ENCODE data around the gene DAGLA. TPM values are rescaled to one million over a fixed set of nuclear protein-coding genes. Genes with fewer than 3 reads are reported as not detected.
A peak's percentile ranks its signal among the peaks of the same experiment; 100 is the strongest.

DAGLA gene
- total RNA-seq, 1 donor = 4.2 TPM

DNA sequence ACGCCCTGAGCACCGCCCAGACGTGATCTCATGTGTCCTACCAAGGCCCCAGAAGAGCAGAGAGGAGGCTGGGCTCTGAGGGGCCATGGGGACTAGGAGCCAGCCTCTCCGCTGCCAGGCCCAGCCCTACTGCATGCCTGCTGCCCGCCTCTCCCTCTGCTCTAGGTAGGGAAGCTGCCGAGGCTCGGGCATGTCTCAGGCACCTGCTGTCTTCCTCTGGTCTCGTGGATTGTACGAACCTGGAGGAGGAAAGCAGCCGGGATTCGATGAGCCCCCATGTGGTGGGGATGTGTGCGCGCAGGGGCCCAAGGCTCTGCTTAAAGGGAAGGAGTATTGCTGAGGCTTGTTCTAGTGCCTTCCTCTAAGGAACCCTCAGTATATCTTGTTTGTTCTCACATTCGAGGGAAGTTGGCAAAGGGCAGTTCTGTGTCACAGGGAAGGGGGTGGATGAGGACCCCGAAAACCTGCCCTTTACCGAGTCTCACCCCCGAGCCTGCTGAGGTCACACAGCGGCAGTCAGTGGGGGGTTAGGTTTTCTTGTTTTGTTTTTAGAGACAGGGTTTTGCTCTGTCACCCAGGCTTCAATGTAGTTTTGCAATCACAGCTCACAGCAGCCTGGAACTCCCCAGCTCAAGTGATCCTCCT, 21.2 kb downstream of the DAGLA start:
- TF ChIP-seq, protein P1, sequence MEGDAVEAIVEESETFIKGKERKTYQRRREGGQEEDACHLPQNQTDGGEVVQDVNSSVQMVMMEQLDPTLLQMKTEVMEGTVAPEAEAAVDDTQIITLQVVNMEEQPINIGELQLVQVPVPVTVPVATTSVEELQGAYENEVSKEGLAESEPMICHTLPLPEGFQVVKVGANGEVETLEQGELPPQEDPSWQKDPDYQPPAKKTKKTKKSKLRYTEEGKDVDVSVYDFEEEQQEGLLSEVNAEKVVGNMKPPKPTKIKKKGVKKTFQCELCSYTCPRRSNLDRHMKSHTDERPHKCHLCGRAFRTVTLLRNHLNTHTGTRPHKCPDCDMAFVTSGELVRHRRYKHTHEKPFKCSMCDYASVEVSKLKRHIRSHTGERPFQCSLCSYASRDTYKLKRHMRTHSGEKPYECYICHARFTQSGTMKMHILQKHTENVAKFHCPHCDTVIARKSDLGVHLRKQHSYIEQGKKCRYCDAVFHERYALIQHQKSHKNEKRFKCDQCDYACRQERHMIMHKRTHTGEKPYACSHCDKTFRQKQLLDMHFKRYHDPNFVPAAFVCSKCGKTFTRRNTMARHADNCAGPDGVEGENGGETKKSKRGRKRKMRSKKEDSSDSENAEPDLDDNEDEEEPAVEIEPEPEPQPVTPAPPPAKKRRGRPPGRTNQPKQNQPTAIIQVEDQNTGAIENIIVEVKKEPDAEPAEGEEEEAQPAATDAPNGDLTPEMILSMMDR (IDR thresholded peaks at IDR 0.05; ENCODE audit: insufficient read depth, low read length) = peak; percentile 39
- H3K4me3 ChIP-seq (ENCODE audit: low read depth, low read length) = no peak overlapping the region
- no peak for DNase-seq (ENCODE audit: low read depth)

DNA sequence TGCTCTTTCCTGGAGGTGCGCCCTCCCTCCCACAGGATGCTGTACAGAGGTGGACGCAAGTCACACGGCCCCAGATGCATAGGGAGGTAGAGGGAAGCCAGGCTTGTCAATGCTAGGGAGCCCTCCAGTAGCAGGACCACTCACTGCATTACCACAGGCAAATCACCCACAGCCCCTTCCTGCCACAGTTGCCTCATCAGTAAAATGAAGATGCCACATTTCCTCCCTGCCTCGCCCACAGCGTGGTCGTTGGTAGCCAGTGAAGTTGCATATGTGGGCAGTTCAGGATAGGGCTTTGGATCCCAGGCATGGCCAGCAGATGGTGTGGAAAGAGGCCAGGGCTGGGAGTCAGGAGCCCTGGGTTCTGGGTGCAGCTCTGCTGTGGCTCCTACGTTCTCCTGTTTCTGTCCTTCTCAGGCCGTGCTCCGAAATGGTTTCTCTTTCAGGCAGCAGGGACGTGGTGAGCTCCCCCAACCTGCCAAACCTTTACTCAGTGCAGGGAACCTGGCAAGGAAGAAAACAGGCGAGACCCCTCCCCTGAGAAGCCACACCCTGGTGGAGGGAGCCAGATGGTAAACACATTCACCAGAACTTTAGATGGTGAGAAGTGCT, 22.6 kb downstream of the DAGLA start:
- TF ChIP-seq, protein P1 (IDR thresholded peaks at IDR 0.05; ENCODE audit: insufficient read depth, low read length) = no peak
- no peak for DNase-seq (ENCODE audit: low read depth)
- H3K4me3 ChIP-seq (ENCODE audit: low read depth, low read length) = no peak overlapping the region

DNA sequence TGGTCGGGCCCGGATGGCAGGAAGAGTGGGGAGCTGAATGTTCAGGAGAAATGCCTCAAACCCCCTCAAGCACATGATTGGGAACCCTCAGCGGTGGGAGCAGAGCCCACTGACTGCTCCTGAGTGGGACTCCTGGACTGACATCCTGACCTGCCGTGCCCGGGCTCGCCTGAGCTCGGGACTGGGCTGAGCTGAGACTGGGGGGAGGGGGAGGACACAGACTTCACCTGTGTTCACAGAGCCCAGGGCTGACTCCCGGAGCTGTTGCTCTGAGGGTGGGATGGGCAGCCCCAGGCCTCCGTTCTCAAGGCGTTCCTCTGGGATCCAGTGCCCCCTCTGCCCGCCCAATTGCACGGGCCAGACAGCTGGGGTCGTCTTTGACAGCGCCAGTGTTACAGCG, 24.6 kb downstream of the DAGLA start:
- no peak for DNase-seq (ENCODE audit: low read depth)
- TF ChIP-seq, protein P1 (IDR thresholded peaks at IDR 0.05; ENCODE audit: insufficient read depth, low read length) = no peak
- H3K4me3 ChIP-seq (ENCODE audit: low read depth, low read length) = no peak overlapping the region

DNA sequence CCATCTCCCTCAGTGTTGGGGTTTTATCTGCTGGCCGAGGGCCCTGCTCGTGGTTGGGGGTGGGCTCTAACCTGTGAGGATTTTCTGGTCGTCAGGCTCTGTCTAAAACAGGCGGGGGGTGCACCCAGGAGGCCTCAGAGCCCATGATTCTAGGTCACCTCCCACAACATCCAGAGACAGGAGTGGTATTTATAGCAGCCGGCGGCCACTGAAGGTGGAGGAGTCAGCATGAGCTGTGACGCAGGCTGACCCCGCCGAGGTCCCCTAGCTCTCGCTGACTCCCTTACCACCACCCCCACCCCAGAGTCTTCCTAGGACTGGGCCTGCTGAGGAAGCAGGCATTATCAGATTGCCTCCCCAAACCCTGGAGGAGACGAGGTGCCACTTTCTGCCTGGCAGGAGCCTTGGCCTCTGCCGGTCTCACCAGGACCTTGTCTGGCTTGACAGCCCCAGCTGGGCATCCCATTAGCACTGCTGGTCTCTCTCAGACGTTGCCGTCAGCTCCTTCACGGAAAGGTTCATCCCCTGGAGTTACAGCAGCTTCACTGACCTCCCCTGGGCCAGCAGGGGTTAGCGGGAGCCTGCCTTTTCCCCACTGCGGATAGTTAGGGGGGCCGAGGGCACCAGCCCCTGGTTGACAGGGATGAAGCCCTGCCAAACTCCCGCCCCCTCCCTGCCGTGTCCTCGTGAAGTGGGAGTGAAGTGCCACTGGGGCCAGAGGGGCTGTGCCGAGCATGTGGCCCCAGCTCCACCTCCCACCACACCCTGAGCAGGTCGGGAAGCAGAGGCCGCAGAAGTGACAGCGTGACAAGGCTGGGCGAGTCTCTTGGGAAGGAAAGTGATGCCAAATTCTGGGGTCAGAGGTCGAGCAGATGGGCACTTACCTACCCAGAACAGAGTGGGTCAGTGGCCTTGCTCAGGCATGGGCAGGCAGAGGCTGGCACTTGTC, 26.5 kb downstream of the DAGLA start:
- TF ChIP-seq, protein P1 (IDR thresholded peaks at IDR 0.05; ENCODE audit: insufficient read depth, low read length) = no peak
- no peak overlapping the region for H3K4me3 ChIP-seq (ENCODE audit: low read depth, low read length)
- DNase-seq (ENCODE audit: low read depth) = no peak

DNA sequence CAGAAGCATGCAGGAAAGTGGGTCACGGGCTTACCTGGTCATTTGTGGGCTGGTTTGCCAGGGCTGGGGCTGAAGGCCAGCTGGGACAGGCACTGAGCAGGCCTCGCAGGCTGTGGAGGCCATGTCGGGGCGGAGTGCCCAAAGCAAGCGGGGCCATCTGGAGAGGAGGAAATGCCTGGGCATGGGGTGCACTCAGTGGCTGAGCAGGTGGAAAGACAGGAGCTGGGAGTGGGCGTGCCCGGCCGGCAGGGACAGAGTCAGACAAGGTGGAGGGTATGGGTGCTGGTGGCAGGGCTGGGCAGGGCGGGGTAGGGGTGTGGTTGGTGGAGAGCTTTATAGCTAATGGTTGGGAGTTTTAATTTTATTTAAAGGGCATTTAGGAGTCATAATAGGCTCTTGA, 27.4 kb downstream of the DAGLA start:
- TF ChIP-seq, protein P1 (IDR thresholded peaks at IDR 0.05; ENCODE audit: insufficient read depth, low read length) = no peak
- DNase-seq (ENCODE audit: low read depth) = no peak
- no peak overlapping the region for H3K4me3 ChIP-seq (ENCODE audit: low read depth, low read length)

DNA sequence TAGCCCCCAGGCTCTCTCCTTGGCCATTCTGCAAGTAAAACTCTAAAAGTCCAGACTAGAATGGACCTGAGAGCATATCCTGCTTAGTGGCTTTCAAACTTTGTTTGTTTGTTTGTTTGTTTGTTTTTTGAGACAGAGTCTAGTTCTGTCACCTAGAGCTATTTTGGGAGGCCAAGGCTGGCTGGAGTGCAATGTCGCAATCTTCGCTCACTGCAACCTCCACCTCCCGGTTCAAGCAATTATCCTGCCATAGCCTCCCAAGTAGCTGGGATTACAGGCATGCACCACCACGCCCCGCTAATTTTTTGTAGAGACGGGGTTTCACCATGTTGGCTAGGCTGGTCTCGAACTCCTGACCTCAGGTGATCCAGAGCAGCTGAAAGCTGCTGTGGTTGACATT, 28.9 kb downstream of the DAGLA start:
- TF ChIP-seq, protein P1 (IDR thresholded peaks at IDR 0.05; ENCODE audit: insufficient read depth, low read length) = no peak
- DNase-seq (ENCODE audit: low read depth) = no peak
- no peak overlapping the region for H3K4me3 ChIP-seq (ENCODE audit: low read depth, low read length)
